Measurements from ENCODE around the gene TNNT1. TPM values are rescaled to one million over a fixed set of nuclear protein-coding genes. Genes with fewer than 3 reads are reported as not detected.
"Not testable (repeated sequence)": the region's sequence is repeated elsewhere in the genome, so short reads cannot be mapped to it uniquely, and the experiment has no call there.

TNNT1 gene
- total RNA-seq, 1 experiment from 2014 or later: 188 TPM

- DNase-seq (ENCODE audit: low read depth, low spot score); CTCF ChIA-PET; H3K4me1 ChIP-seq (ENCODE audit: control insufficient read depth in 1 of 2, insufficient read depth in 2 of 2, low read length in 2 of 2); H3K9me3 ChIP-seq (ENCODE audit: control insufficient read depth in 1 of 2, insufficient read depth in 1 of 2, low read depth in 1 of 2, low read length in 2 of 2); H3K4me2 ChIP-seq (ENCODE audit: low read length); H3K9ac ChIP-seq (ENCODE audit: low read length); H3K27me3 ChIP-seq (ENCODE audit: insufficient read depth, low read length); intact Hi-C loops (cut with micrococcal nuclease); BruUV-seq (replicated peaks); H2AFZ ChIP-seq (ENCODE audit: low read depth, low read length, poor library complexity, severe bottlenecking); H3K27ac ChIP-seq (ENCODE audit: low read depth, low read length); H3K4me3 ChIP-seq (replicated peaks in 1 of 2; ENCODE audit: low read depth in 1 of 2, low read length in 2 of 2); H3K9me2 ChIP-seq (ENCODE audit: insufficient read depth); ATAC-seq; POLR2A ChIA-PET; H4K20me1 ChIP-seq (ENCODE audit: insufficient read depth); RAD21 ChIA-PET (ENCODE audit: low non-redundant PET in 1 of 2, low total read pairs in 2 of 2, uncharacterized antibody in 2 of 2, unreplicated experiment in 2 of 2): not testable (repeated sequence)
- H3K36me3 ChIP-seq (ENCODE audit: control insufficient read depth in 1 of 2, insufficient read depth in 2 of 2, low read length in 2 of 2): peaks cover 4 to 14% of the 10 kb centered on the region in 2 experiments; a peak in 2 of 4 replicates
- H3K79me2 ChIP-seq (ENCODE audit: insufficient read depth, low read length): peaks cover 14% of the 10 kb centered on the region; the same call in 1 of the 2 replicates
These were observed 41.8 kb downstream of the TNNT1 start for GRCh38 chr19:55107252-55107651.

- no peak for ATAC-seq
- Histone ChIP-seq H4K20me1 (ENCODE audit: insufficient read depth) (peaks cover 3% of the 10 kb centered on the region; the same call in 1 of the 2 replicates), H3K36me3 (ENCODE audit: control insufficient read depth in 1 of 2, insufficient read depth in 2 of 2, low read length in 2 of 2) (peaks cover 8 to 14% of the 10 kb centered on the region in 2 experiments; a peak in 3 of 4 replicates)
These were observed 42.4 kb downstream of the TNNT1 start for GRCh38 chr19:55106591-55106990.

More at GRCh38 chr19:55106591-55106990, 42.4 kb downstream of the TNNT1 start:
- intact Hi-C loops (cut with micrococcal nuclease): no loop called here
- Histone ChIP-seq H3K27ac (ENCODE audit: low read depth, low read length) (no peak overlapping the region), H3K9ac (ENCODE audit: low read length) (no peak overlapping the region), H2AFZ (ENCODE audit: low read depth, low read length, poor library complexity, severe bottlenecking) (no peak overlapping the region), H3K9me2 (ENCODE audit: insufficient read depth) (no peaks in the 10 kb centered on the region), H3K27me3 (ENCODE audit: insufficient read depth, low read length) (no peaks in the 10 kb centered on the region), H3K4me2 (ENCODE audit: low read length) (no peak overlapping the region), H3K4me3 (replicated peaks in 1 of 2; ENCODE audit: low read depth in 1 of 2, low read length in 2 of 2) (no peak overlapping the region), H3K9me3 (ENCODE audit: control insufficient read depth in 1 of 2, insufficient read depth in 1 of 2, low read depth in 1 of 2, low read length in 2 of 2) (no peaks in the 10 kb centered on the region), H3K79me2 (ENCODE audit: insufficient read depth, low read length) (peaks cover 8% of the 10 kb centered on the region; the same call in 1 of the 2 replicates), H3K4me1 (ENCODE audit: control insufficient read depth in 1 of 2, insufficient read depth in 2 of 2, low read length in 2 of 2) (no peaks in the 10 kb centered on the region)
- no peak for DNase-seq (ENCODE audit: low read depth, low spot score)
- ChIA-PET RAD21 (ENCODE audit: low non-redundant PET in 1 of 2, low total read pairs in 2 of 2, uncharacterized antibody in 2 of 2, unreplicated experiment in 2 of 2) (no interaction called here), CTCF (no interaction called here), POLR2A (no interaction called here)
- TF ChIP-seq EZH2phosphoT487 (IDR thresholded peaks at IDR 0.05; ENCODE audit: borderline replicate concordance): no peak
- TF ChIP-seq YY1 (IDR thresholded peaks at IDR 0.05; ENCODE audit: extremely low read depth, insufficient replicate concordance, low read depth, low read length): no peak
- no peak for TF ChIP-seq MAX (IDR thresholded peaks at IDR 0.05)
- TF ChIP-seq POLR2A (IDR thresholded peaks at IDR 0.05; ENCODE audit: borderline replicate concordance, extremely low read depth, insufficient read depth, insufficient read length): no peak
- TF ChIP-seq ZBTB33 (IDR thresholded peaks at IDR 0.05; ENCODE audit: extremely low read depth, insufficient replicate concordance, low read length): no peak
- no peak for TF ChIP-seq SIN3A (IDR thresholded peaks at IDR 0.05; ENCODE audit: low read depth)
- no peak for TF ChIP-seq REST (IDR thresholded peaks at IDR 0.05; ENCODE audit: low read depth)
- no peak for TF ChIP-seq ZFX (IDR thresholded peaks at IDR 0.05)
- no peak for TF ChIP-seq SRF (IDR thresholded peaks at IDR 0.05; ENCODE audit: low read depth)
- no peak for TF ChIP-seq EGR1 (IDR thresholded peaks at IDR 0.05; ENCODE audit: low read depth)
- BruUV-seq (replicated peaks): no TSS peak
